Ishikawa (cell line): ENCODE data around the gene PALLD.

Experiments used
- EGR1 ChIP-seq: IDR thresholded peaks from 2 replicates; pipeline ENCODE4 v1.6.1; 2012
- EP300 ChIP-seq: IDR thresholded peaks from 2 replicates; pipeline ENCODE4 v1.6.1; 2012; ENCODE audit warnings: borderline replicate concordance
- NFIC ChIP-seq: IDR thresholded peaks from 2 replicates; pipeline ENCODE4 v1.6.1; 2012
- RAD21 ChIP-seq: IDR thresholded peaks from 2 replicates; pipeline ENCODE4 v1.6.1; 2012; ENCODE audit warnings: low read depth
- REST ChIP-seq: IDR thresholded peaks from 2 replicates; pipeline ENCODE4 v1.6.1; 2012; ENCODE audit warnings: low read depth, mild to moderate bottlenecking
- TAF1 ChIP-seq: IDR thresholded peaks from 2 replicates; pipeline ENCODE4 v1.6.1; 2012; ENCODE audit warnings: low read depth, mild to moderate bottlenecking
- TCF12 ChIP-seq: IDR thresholded peaks from 2 replicates; pipeline ENCODE4 v1.6.1; 2012; ENCODE audit warnings: low read depth
- TEAD4 ChIP-seq: IDR thresholded peaks from 2 replicates; pipeline ENCODE4 v1.6.1; 2012
- TF ChIP-seq, protein P1 (sequence below): IDR thresholded peaks from 2 replicates; pipeline ENCODE4 v1.6.1; 2012

GRCh38 chr4:168771251-168771650, 274.4 kb downstream of the PALLD start:
- TF ChIP-seq REST (no peak), TAF1 (no peak), EP300 (no peak), NFIC (no peak), TEAD4 (no peak), TCF12 (no peak), RAD21 (no peak), EGR1 (no peak)
- TF ChIP-seq, protein P1, sequence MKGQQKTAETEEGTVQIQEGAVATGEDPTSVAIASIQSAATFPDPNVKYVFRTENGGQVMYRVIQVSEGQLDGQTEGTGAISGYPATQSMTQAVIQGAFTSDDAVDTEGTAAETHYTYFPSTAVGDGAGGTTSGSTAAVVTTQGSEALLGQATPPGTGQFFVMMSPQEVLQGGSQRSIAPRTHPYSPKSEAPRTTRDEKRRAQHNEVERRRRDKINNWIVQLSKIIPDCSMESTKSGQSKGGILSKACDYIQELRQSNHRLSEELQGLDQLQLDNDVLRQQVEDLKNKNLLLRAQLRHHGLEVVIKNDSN = no peak
